ENCODE results near the gene CAGE1.
"Not testable (repeated sequence)": the region's sequence is repeated elsewhere in the genome, so short reads cannot be mapped to it uniquely, and the experiment has no call there.

CAGE1 gene

DNA sequence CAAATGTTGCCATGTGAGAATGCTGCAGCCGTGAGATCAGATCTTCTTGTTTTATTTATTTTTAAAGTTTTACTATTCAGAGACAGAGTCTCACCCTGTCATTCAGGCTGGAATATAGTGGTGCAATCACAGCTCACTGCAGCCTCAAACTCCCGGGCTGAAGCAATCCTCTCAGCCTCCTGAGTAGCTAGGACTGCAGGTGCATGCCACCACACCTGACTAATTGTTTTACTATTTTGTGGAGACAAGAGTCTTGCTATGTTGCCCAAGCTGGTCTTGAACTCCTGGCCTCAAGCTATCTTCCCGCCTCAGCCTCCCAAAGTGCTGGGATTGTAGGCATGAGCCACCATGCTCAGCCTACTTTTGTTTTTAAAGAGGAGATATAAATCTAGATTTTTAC lies 54.0 kb downstream of the CAGE1 start:
- DNase-seq, result no peak

DNA sequence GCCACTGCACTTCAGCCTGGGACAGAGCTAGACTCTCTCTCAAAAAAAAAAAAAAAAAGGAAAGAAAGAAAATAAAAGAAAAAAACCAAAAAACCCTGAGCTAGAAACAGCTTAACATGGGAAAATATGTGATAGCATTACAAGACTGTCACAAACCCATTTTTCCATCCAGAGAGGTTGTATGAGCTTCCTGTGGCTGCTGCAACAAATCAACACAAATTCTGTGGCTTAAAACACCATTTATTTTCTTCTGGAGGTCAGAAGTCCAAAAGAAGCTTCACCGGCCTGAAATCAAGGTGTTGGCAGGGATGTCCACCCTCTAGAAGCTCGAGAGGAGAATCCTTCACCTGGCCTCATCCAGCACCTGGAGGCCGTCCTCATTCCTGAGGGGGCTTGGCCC lies 54.9 kb downstream of the CAGE1 start:
- no peak for DNase-seq

DNA sequence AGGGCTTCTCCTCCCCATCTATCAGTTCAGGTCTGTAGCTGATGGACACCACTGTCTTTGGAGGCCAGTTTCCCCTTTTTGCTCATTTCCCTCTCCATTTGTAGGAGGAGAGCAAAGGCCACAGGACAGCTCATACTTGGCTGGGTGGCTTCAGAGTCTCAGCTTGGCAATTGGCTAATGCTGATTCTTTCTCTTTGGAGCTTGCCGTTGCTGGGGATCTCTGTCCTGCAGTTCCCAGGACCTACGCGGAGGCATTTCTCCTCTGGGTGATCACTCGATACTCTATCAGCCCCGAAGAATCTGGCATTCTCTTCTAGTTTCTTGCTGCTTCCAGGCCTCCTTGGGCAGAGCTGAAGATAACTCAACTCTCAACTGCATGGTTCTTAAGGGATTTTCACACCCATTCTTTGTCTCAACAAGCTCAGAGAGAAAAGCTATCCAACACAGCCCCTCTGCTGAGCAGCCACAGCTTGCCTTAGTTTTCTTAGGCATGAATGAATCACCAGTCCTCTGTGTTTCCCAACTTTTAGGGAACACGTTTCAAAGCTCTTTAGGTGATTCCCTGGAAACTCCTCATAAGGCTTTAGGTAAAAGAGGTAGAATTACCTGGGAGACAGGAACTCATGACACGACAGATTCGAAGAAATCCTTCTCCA lies 57.3 kb downstream of the CAGE1 start:
- DNase-seq, result peak; percentile 72 to 83 (median 79)

DNA sequence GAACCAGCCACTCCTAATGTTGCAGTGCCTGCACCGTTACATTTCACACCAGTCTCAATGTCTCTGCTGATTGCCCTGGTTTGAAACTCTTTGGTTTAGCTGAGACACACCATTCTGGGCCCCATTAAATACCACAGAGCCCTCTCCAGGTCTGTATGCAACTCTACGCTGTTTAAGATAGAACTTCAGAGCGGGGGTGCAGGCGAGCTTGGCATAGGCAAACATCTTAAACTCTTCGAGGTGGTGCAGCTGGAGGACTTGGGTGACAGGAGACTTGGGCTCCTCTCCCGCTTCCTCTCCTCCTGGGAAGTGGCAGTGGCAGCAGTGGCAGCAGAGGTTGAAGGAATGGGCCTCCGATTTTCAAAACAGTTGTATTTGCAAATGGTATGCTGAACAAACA lies 58.1 kb downstream of the CAGE1 start:
- no peak for DNase-seq

DNA sequence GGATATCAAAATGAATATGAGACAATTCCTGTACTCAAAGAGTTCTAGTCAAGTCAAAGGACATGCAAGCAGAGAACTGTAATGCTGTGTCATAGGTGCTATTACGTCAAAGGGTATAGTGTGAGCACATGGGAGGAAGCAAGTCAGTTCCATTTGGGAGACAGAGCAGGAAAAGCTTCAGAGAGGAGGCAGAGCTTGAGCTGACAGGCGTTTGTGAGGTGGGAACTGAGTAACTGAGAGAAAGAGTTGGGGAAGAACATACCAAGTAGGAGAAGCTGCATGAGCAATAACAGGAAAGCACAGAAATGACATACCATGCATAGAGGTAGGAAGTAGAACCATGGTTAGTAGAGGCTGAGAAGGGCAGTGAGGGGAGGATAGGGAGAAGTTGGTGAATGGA lies 61.3 kb downstream of the CAGE1 start:
- DNase-seq, result peak; percentile 66 to 87 (median 70)

DNA sequence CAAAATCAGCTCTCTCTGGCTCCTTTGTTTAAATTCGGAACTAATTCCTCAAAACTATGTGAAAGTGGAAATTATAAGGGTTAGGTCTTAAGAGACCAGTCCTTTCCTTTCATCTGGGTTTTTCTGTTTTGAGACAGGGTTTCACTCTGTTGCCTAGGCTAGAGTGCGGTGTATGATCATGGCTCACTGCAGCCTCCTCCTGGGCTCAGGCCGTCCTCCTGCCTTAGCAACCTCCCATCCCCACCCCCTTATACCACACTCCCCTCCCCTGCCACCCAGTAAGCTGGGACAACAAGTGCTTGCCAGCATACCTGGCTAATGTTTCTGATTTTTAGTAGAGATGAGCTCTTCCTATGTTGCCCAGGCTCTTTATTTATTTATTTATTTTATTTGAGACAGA lies 63.8 kb downstream of the CAGE1 start:
- no peak for DNase-seq

DNA sequence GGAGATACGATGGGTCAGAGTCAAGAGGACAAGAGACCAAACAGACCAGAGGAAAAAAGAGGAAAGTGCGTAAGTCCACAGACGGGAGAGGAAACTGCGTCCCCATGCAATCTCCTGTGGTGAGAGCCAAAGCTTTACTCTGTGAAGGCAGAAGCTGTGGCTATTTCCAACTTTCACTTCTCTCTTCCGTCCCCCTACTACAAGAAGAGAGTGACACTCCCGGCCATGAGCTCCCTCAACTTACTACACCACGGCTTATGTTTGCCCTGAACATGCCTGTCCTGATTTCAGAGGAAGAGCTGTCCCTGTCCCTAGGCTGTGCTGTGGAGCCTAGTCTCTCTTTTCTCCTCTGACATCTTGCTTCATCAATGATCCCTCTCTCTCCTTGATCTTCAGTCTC lies 65.0 kb downstream of the CAGE1 start:
- peak; percentile 80 to 90 (median 87) for DNase-seq

DNA sequence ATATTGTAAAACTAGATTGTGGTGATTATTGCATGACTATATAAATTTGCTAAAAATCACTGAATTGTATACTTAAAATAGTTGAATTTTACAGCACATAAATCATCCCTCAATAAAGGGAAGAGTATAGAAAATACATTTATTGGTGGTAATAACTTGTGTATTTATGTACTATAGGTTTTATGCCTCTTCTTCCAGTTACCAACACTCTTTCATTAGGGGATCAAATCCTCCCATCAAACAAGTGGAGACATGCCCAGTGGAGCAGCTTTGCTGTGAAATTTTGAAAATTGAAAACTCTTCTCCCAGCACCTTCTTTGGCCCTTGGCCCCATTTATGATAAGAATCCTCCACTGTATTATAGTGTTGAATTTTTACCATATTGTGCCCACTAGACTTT lies 66.5 kb downstream of the CAGE1 start:
- DNase-seq, result no peak

DNA sequence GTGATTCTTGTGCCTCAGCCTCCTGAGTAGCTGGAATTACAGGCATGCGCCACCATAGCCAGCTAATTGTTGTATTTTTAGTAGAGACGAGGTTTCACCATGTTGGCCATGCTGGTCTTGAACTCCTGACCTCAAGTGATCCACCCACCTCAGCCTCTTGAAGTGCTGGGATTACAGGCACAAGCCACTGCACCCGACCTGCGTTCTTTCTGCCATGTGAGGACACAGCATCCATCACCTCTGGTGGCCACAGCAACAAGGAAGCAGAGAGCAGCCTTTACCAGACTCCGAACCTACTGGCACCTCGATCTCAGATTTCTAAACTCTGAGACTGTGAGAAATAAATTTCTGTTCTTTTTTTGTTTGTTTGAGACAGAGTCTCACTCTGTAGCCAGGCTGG lies 67.7 kb downstream of the CAGE1 start:
- not testable (repeated sequence) for DNase-seq

DNA sequence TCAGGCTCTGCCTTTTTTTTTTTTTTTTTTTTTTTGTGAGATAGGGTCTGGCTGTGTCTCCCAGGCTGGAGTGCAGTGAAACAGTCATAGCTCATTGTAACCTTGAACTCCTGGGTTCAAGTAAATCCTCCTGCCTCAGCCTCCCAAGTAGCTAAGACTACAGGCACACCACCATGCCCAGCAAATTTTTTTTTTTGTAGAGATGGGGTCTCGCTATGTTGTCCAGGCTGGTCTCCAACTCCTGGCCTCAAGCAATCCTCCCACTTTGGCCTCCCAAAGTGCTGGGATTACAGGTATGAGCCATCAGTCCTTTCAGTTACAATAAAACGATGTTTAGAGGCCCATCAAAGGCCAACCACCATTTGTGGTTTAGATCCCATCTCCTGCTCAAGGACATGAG lies 70.1 kb downstream of the CAGE1 start:
- not testable (repeated sequence) for DNase-seq

DNA sequence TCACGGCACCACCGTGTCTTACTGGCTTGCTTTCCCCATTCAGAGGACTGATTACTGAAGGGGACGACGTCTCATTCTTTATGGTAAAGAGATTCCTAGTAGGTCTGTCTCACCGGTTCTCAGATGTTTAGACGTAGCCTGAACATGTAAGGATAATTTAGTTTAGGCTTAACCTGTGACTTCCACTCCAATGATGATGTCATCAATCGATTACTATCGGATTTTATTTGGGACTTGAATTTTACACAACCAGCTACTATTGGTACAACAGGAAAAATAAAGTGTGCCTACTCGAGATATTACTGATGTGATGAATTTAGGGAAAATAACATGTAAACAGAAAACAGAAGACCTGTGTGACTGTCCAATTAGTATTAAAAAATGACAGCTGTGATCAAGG lies 72.0 kb downstream of the CAGE1 start:
- no peak for DNase-seq

DNA sequence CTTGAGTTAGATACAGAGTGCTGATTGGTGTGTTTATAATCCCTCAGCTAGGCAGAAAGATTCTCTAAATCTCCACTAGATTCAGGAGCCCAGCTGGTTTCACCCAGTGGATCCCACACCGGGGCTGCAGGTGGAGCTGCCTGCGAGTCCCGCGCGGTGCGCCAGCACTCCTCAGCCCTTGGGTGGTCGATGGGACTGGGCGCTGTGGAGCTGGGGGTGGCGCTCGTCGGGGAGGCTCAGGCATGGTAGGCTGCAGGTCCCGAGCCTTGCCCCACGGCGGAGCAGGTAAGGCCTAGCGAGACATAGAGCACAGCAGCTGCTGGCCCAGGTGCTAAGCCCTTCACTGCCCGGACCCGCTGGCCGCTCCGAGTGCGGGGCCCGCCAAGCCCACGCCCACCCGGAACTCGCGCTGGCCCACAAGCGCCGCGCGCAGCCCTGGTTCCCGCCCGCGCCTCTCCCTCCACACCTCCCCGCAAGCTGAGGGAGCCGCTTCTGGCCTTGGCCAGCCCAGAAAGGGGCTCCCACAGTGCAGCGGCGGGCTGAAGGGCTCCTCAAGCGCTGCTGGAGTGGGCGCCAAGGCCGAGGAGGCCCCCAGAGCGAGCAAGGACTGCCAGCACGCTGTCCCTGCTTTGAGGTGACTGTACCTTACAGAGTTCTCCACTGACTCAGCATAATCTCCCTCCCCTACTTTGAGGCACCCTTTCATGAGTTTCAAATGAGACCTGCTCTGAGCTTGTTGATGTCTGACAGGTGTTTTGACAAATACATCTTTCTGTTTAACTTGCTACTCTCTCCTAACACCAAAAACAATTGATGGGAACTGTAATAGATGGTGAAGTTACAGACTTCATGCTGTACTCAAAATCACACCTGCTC lies 72.6 kb downstream of the CAGE1 start:
- no peak for DNase-seq

DNA sequence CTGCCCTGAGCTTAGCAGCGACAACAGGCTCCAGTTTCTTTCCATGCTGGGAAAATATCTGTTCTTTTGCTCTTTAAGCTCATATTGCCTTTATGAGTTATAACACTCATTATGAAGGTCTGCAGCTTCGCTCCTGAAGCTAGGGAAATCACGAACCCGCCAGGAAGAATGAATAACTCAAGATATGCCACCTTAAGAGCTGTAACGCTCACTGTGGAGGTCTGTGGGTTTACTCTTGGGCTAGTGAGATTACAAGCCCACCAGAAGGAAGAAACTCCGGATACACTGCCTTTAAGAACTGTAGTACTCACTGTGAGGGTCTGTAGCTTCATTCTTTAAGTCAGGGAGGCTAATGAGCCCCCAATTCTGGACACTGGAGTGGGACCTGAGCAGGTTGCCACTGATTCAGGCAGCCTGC lies 73.6 kb downstream of the CAGE1 start:
- DNase-seq, result no peak

DNA sequence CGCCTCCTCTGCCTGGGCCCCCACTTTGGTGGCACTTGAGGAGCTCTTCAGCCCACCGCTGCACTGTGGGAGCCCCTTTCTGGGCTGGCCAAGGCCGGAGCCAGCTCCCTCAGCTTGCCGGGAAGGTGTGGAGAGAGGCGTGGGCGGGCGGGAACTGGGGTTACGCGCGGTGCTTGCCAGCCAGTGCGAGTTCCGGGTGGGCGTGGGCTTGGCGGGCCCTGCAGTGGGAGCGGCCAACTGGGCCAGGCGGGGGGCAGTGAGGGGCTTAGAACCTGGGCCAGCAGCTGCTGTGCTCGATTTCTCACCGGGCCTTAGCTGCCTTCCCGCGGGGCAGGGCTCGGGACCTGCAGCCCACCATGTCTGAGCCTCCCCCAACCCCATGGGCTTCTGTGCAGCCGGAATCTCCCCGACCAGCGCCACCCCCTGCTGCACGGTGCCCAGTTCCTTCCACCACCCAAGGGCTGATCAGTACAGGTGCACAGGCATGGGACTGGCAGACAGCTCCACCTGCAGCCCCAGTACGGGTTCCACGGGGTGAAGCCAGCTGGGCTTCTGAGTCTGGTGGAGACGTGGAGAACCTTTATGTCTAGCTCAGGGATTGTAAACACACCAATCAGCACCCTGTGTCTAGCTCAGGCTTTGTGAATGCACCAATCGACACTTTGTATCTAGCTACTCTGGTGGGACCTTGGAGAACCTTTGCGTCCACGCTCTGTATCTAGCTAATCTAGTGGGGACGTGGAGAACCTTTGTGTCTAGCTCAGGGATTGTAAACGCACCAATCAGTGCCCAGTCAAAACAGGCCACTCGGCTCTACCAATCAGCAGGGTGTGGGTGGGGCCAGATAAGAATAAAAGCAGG lies 74.2 kb downstream of the CAGE1 start:
- DNase-seq, result not testable (repeated sequence)

DNA sequence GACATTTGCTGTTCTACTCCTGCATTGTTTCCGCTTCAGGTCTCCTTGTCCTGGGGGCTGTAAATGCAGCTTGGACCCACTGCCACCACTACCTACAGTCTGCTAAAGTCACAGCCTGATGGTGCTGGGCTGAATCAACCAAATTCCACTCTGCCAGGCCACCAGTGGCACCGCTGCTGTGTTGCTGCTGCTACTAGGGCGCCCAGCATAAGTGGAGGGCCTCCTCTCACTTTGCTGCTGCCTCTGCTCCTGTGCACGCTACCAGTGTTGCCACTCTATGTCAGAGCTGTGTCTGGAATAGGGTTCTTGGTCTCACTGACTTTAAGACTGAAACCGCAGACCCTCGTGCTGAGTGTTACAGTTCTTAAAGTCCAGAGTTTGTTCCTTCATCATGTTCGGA lies 75.1 kb downstream of the CAGE1 start:
- DNase-seq, result no peak

DNA sequence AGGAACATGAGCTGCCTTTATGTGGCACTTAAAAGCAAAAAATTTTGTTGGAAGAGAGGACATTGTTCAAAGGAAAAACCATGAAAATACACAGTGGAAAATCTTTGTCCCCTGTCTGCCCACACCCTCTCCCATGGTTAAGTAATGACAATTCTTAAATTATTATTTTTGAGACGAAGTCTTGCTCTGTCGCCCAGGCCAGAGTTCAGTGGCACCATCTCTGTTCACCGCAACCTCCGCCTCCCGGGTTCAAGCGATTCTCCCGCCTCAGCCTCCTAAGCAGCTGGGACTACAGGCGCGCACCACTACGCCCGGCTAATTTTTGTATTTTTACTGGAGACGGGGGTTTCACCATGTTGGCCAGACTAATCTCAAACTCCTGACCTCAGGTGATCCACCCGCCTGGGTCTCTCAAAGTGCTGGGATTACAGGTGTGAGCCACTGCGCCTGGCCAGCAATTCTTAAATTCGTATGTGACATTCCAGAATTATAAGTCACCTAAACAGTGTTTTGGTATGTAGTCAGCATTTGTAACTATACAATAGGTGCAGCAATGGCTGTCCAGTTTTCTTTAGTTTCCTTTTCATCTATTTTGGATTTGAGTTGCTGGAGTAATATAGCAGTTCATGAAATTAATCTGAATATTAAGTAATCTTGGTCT lies 75.9 kb downstream of the CAGE1 start:
- DNase-seq, result no peak

DNA sequence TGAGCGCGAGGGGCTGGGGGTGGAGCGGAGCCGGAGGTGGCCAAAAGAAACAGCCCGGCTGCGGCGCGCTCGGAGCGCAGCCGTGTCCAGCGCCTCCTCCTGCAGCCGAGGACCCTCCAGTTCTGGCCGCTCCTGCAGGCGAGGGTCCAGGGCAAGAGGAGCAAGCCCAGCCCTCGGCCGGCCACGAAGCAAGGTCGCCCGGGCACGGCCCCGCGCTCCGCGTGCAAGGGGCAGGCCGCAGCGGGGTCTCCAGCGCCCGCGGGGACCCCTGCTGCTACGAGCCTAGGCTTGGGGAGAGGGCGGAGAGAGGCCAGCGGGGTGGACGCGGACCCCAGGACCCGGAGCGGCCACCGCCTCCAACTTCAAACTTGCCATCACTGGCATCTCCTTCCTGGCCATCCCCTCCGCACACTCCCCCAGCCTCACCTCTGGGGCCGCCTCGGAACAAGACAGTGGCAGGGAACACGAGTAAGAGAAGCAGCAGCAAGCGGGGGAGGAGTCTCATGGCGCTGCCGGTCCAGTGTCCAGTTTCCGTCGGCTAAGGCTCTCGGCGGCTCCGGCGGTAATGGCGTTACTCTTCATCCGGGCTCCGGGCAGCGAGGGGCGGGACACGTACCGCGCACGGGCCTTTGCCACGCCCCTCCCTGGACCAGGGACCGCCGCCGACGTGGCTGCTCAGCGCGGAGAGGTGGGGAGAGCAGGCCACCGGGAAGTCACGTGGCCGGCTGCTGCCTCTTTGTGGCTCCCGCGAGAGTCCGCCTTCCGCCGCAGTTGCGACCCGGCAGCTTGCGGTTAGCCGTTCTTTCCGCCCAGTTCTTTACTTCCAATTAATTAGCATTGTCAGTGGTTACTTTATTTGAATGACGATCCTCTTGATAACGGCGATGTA lies 76.7 kb downstream of the CAGE1 start, which contains the start of gene SSR1:
Gene SSR1 (minus strand): TSS at position 584 of the 889 bp plus-strand sequence. CDS start 79 bp downstream, at position 505.
- peak; percentile 97 to 99 (median 98) for DNase-seq

DNA sequence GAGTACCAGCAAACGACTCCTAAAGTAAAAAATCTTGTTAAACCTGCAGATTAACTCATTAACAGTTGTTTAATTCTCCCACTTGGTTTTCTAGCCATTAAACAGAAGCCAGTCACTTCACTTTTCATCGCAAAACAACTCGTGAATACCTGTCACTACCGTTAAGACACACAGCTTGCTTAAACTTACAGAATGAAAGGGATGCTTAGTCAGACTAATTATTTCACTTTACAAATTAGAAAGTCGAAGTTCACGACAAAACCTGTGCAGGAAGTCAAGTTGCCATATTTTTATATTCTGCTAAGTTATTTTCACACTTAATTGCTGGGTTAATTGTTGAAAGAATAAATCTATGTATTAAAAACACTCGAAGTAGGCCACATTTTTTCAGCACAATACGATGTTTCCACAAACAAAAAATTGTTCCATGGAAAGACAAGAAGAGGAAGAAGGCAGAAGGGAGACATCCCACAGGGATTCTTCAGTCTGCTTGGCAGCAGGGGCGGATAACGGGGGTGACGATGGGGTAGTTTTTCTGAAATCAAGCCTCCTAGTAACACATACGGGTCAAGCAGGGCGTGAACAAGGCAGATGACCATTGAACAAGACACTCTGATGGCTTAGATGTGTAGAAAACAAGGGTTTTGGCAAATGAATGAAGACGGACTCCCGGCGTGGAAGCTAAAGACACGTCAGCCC lies 77.5 kb downstream of the CAGE1 start:
- peak in 1 of 3 donors; percentile 63 for DNase-seq

DNA sequence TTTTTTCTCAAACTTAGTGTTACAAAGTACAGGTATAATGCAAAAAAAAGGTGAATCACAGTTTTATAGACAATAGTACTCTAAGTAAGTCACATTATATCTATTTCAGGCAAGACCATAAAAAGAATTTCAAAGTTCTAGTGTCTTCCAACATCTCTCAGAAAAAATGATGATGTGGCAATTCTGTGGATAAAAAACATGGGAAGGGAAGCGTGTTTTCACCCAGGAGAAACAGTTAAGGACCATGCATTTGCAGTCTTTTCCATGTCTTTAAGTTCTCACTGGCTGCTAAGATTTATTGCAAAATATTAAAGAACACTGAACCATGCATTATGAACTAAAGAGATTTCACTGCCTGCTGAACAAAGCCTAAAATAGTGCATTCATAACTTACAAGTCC lies 78.4 kb downstream of the CAGE1 start:
- no peak for DNase-seq

DNA sequence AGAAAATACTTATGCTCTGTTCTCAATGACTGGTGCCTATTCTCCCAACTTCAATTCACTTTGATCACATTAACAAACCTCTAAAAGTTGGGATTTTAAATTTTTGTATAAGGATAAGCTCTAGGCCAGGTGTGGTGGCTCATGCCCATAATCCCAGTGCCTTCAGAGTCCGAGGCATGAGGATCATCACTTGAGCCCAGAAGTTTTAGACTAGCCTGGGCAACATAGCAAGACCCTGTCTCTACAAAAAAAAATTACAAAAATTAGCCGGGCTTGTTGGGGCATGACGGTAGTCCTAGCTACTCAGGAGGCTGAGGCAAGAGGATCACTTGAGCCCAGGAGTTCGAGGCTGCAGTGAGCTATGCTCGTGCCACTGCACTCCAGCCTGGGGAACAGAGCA lies 80.5 kb downstream of the CAGE1 start:
- DNase-seq, result no peak

DNA sequence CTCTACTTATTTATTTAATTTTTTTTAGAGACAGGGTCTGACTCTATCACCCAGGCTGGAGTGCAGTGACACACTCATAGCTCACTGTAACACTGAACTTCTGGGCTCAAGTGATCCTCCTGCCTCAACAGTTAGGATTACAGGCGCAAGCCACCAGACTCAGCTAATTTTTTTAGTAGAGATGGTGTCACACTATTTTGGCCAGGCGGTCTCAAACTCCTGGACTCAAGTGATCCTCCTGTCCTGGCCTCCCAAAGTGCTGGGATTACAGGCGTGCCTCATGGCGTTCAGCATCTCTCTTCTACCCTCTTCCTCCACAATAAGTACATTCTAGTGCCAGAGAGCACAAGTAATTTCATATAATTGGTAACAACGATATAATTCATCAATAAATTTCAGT lies 82.0 kb downstream of the CAGE1 start:
- DNase-seq, result no peak
